Panc1 (cell line): Measurements from ENCODE around the gene MEA1. TPM values are rescaled to one million over a fixed set of nuclear protein-coding genes. Genes with fewer than 3 reads are reported as not detected.
A peak's percentile ranks its signal among the peaks of the same experiment; 100 is the strongest.

Experiments used
- ATAC-seq: fragments of 200-7000 bp; cut with Tn5 transposase; 2 replicates; pipeline ENCODE4 v1.9.1; 2020; ENCODE audit warnings: mild to moderate bottlenecking, moderate library complexity
- BruUV-seq: library from RNA; stranded (reverse); fragments of 400-500 nt; replicated peaks from 2 replicates; lab custom pipeline; 2021; lab: Mats Ljungman, UMichigan
- CTCF ChIA-PET: fragments of 300-600 bp; sonication (Branson Sonifier 250); formaldehyde crosslinking; loops from one replicate; lab custom pipeline; 2022; ENCODE audit warnings: antibody characterized with exemption; lab: Charles Lee
- POLR2A ChIA-PET: fragments of 300-600 bp; sonication (Branson Sonifier 250); formaldehyde crosslinking; loops from one replicate; lab custom pipeline; 2022; ENCODE audit warnings: antibody characterized with exemption; lab: Charles Lee
- DNase-seq: peaks from one replicate; pipeline ENCODE4 v3.0.0-alpha.2; 2010; ENCODE audit warnings: low read depth, low spot score
- H3K27ac ChIP-seq: 2 replicates; pipeline ENCODE4 v1.5.1; 2011; ENCODE audit warnings: mild to moderate bottlenecking, low read length, inconsistent platforms
- H3K27me3 ChIP-seq: fragments of 200-500 bp; sonication (Bioruptor generic); 2 replicates; pipeline ENCODE4 v1.6.0; 2014; ENCODE audit warnings: low read length, inconsistent platforms; ENCODE audit not compliant: control insufficient read depth, insufficient read depth
- H3K36me3 ChIP-seq: fragments of 200-500 bp; sonication (Bioruptor generic); 2 replicates; pipeline ENCODE4 v1.5.1; 2014; ENCODE audit warnings: inconsistent platforms, mild to moderate bottlenecking, low read length, moderate library complexity; ENCODE audit not compliant: control insufficient read depth, insufficient read depth
- H3K4me1 ChIP-seq: 2 replicates; pipeline ENCODE4 v1.5.1; 2011; ENCODE audit warnings: inconsistent platforms, mild to moderate bottlenecking, low read length, moderate library complexity; ENCODE audit not compliant: control insufficient read depth, insufficient read depth
- H3K4me3 ChIP-seq, 2 experiments: 2 replicates each; pipeline ENCODE4 v1.5.1; 2011 to 2012; ENCODE audit warnings: low read depth in 2 of 2, low read length in 2 of 2, mild to moderate bottlenecking in 2 of 2, inconsistent platforms in 1 of 2, moderate library complexity in 1 of 2
- H3K9me3 ChIP-seq: fragments of 200-500 bp; sonication (Bioruptor generic); 2 replicates; pipeline ENCODE4 v1.5.1; 2014; ENCODE audit warnings: low read depth, mild to moderate bottlenecking, inconsistent platforms, low read length, moderate library complexity; ENCODE audit not compliant: control insufficient read depth, insufficient read depth
- POLR2AphosphoS5 ChIP-seq: IDR thresholded peaks from 2 replicates; pipeline ENCODE4 v1.6.1; 2012; ENCODE audit warnings: mild to moderate bottlenecking, low read depth, low read length, moderate library complexity
- SIN3A ChIP-seq: IDR thresholded peaks from 2 replicates; pipeline ENCODE4 v1.6.1; 2012; ENCODE audit warnings: low read depth, mild to moderate bottlenecking, low read length, moderate library complexity, borderline replicate concordance; ENCODE audit not compliant: insufficient read depth
- TCF7L2 ChIP-seq: IDR thresholded peaks from 2 replicates; pipeline ENCODE4 v1.6.1; 2011; ENCODE audit warnings: mild to moderate bottlenecking, low read depth, low read length, inconsistent platforms
- in situ Hi-C: cut with HindIII; loops from 2 replicates; pipeline ENCODE4 v1.10.0; 2016; ENCODE audit warnings: low sequenced_read_pairs, low pct_unique_long_range_greater_than_20kb
- intact Hi-C: fragments of 100-400 bp; cut with micrococcal nuclease; formaldehyde crosslinking; loops from one replicate; pipeline ENCODE4 v1.10.0; 2022; ENCODE audit not compliant: unreplicated experiment
- total RNA-seq: library from RNA; stranded (reverse); gene quantifications from one replicate; pipeline ENCODE4 v1.2.1, GENCODE V29; 2021; ENCODE audit not compliant: unreplicated experiment
- TF ChIP-seq, protein P1 (sequence below), 2 experiments: IDR thresholded peaks; 2 replicates each; pipeline ENCODE4 v1.6.1; 2011 to 2012; ENCODE audit warnings: low read depth in 2 of 2, control low read depth in 1 of 2, low read length in 1 of 2, mild to moderate bottlenecking in 1 of 2, moderate library complexity in 1 of 2; ENCODE audit not compliant: insufficient read depth in 1 of 2
- TF ChIP-seq, protein P2 (sequence below): fragments of 450-650 bp; IDR thresholded peaks from 2 replicates; pipeline ENCODE4 v1.5.1; 2017; ENCODE audit warnings: mild to moderate bottlenecking

MEA1 gene
- total RNA-seq, 1 experiment from 2014 or later: 111 TPM

DNA sequence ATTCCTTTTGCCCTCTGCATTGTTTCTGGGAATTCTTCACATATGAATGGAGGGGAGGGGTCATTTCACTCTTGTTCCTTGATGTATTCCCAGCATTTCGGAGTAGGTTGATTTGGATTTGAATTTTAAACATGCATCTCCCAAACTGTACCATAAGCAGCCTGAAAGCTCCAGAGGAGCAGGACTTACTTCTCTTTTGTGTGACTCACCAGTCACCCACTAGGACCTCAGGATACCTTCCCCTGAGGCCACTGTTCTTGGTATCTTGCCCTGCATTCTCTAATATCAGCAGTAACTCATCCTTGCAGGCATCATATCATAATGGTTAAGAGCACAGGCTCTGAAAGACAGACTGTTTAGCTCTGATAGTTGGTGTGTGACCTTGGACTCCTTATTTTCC lies 44.8 kb upstream of the MEA1 start:
- Histone ChIP-seq H3K9me3 (no peaks in the 10 kb centered on the region), H3K4me3 (peak overlapping the region; percentile 91 to 97), H3K4me1 (peaks cover 11% of the 10 kb centered on the region), H3K36me3 (peaks cover 5% of the 10 kb centered on the region; the same call in 1 of the 2 replicates), H3K27ac (peak overlapping the region; percentile 92), H3K27me3 (no peaks in the 10 kb centered on the region)
- ChIA-PET CTCF (no interaction called here), POLR2A (no interaction called here)
- no peak for DNase-seq
- ATAC-seq: no peak
- BruUV-seq: TSS peak; percentile 75
- intact Hi-C loops (loop anchor here (2.0 kb wide), 1 partner anchor 34 kb away; no protein-coding TSS in a partner anchor), in situ Hi-C loops (no loop called here)
- TF ChIP-seq TCF7L2 (no peak), POLR2AphosphoS5 (no peak), SIN3A (no peak)
- TF ChIP-seq, protein P1, sequence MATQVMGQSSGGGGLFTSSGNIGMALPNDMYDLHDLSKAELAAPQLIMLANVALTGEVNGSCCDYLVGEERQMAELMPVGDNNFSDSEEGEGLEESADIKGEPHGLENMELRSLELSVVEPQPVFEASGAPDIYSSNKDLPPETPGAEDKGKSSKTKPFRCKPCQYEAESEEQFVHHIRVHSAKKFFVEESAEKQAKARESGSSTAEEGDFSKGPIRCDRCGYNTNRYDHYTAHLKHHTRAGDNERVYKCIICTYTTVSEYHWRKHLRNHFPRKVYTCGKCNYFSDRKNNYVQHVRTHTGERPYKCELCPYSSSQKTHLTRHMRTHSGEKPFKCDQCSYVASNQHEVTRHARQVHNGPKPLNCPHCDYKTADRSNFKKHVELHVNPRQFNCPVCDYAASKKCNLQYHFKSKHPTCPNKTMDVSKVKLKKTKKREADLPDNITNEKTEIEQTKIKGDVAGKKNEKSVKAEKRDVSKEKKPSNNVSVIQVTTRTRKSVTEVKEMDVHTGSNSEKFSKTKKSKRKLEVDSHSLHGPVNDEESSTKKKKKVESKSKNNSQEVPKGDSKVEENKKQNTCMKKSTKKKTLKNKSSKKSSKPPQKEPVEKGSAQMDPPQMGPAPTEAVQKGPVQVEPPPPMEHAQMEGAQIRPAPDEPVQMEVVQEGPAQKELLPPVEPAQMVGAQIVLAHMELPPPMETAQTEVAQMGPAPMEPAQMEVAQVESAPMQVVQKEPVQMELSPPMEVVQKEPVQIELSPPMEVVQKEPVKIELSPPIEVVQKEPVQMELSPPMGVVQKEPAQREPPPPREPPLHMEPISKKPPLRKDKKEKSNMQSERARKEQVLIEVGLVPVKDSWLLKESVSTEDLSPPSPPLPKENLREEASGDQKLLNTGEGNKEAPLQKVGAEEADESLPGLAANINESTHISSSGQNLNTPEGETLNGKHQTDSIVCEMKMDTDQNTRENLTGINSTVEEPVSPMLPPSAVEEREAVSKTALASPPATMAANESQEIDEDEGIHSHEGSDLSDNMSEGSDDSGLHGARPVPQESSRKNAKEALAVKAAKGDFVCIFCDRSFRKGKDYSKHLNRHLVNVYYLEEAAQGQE (IDR thresholded peaks at IDR 0.05; ENCODE audit: insufficient read depth in 1 of 2, low read depth in 2 of 2, low read length in 1 of 2): no peak
- TF ChIP-seq, protein P2, sequence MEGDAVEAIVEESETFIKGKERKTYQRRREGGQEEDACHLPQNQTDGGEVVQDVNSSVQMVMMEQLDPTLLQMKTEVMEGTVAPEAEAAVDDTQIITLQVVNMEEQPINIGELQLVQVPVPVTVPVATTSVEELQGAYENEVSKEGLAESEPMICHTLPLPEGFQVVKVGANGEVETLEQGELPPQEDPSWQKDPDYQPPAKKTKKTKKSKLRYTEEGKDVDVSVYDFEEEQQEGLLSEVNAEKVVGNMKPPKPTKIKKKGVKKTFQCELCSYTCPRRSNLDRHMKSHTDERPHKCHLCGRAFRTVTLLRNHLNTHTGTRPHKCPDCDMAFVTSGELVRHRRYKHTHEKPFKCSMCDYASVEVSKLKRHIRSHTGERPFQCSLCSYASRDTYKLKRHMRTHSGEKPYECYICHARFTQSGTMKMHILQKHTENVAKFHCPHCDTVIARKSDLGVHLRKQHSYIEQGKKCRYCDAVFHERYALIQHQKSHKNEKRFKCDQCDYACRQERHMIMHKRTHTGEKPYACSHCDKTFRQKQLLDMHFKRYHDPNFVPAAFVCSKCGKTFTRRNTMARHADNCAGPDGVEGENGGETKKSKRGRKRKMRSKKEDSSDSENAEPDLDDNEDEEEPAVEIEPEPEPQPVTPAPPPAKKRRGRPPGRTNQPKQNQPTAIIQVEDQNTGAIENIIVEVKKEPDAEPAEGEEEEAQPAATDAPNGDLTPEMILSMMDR: no peak

GRCh38 chr6:43055966-43056365 lies 42.2 kb upstream of the MEA1 start:
- H3K9me3 ChIP-seq: no peaks in the 10 kb centered on the region
- TF ChIP-seq, protein P2: no peak
- TF ChIP-seq TCF7L2 (no peak), POLR2AphosphoS5 (no peak), SIN3A (no peak)
- TF ChIP-seq, protein P1 (IDR thresholded peaks at IDR 0.05; ENCODE audit: insufficient read depth in 1 of 2, low read depth in 2 of 2, low read length in 1 of 2): no peak
- H3K27me3 ChIP-seq: no peaks in the 10 kb centered on the region
- CTCF ChIA-PET: no interaction called here
- BruUV-seq: no TSS peak
- ATAC-seq (no peak), DNase-seq (no peak)
- POLR2A ChIA-PET: no interaction called here
- peaks cover 5% of the 10 kb centered on the region; the same call in 1 of the 2 replicates for H3K36me3 ChIP-seq
- H3K4me1 ChIP-seq: peaks cover 25% of the 10 kb centered on the region
- no peak overlapping the region for H3K4me3 ChIP-seq
- in situ Hi-C loops (no loop called here), intact Hi-C loops (no loop called here)
- no peak overlapping the region for H3K27ac ChIP-seq
